GM19463 (cell line): ENCODE results near the gene TMEM170B.

Experiments used
- ATAC-seq: cut with Tn5 transposase; IDR thresholded peaks from one replicate; pipeline ENCODE4 v1.9.1; 2021; ENCODE audit warnings: mild to moderate bottlenecking, moderate library complexity; ENCODE audit not compliant: unreplicated experiment

The TMEM170B gene

DNA sequence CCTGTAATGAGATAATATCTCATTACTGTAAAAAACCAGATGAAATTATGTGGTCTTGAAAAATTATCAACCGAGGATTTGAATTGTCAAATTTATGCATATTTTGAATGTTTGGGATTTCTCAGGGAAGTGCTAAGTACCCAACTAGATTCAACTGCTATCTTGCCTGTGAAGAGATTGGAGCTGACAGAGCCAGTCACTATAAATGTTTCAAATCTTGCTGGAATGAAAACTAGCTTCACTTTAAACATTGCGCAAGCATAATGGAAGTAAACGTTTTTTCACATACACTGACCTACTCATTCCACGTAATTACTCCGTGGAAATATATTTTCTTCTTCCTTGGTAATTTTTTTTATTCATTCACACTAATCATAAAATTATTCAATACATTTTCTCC, 46.7 kb downstream of the TMEM170B start:
- no peak for ATAC-seq

GRCh38 chr6:11585426-11586016, 48.0 kb downstream of the TMEM170B start:
- ATAC-seq: no peak

- no peak for ATAC-seq
These were observed 48.6 kb downstream of the TMEM170B start for GRCh38 chr6:11586117-11586516.

- ATAC-seq: no peak
These were observed 49.0 kb downstream of the TMEM170B start for GRCh38 chr6:11586536-11586935.

- no peak for ATAC-seq
These were observed 51.7 kb downstream of the TMEM170B start for GRCh38 chr6:11589261-11589660.

DNA sequence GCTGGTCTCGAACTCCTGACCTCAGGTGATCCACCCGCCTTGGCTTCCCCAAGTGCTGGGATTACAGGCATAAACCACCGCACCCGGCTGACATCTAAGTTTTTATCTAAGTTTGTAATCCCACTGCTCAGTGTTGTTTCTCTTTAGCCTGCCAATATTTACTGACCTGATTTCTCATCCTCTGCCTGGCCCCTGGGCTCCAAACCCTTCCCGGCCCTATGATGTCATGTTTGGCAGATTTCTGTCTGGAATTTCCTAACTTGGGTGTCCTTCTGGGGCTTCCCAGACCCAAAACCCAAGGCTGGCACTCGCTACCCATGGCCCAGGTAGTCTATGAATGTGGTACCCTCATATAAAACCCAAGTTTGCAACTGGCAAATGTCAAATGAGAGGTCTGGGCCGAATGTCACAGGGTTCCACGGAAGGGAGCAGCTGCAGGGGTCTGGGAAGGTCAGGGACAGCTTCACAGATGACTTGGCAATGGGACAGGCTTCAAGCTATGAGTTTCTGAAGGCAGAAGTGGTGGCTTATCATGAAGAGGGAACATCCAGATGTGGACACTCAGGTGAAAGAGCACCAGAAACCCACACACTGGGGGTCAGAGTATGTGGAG, 54.9 kb downstream of the TMEM170B start:
- ATAC-seq: no peak

GRCh38 chr6:11593096-11593495, 55.5 kb downstream of the TMEM170B start:
- no peak for ATAC-seq

DNA sequence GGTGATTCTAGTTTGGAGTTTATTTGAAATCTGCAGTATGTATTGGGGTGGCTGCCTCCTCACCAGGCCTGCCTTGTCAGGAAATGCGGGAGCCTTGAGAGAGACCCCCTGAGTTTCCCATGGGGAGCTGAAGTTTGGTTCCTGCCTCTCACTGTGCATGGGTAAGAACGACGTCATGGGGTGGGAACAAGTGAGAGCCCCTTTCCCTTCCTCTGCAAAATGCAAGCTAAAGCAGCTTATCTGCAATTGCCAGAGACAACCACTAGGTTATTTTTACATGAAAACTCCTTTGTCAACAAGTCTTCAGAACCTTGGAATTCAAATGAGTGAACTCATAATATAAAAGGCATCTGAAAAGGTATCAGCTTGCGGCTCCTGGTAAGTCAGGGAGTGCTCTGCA, 58.4 kb downstream of the TMEM170B start:
- no peak for ATAC-seq

DNA sequence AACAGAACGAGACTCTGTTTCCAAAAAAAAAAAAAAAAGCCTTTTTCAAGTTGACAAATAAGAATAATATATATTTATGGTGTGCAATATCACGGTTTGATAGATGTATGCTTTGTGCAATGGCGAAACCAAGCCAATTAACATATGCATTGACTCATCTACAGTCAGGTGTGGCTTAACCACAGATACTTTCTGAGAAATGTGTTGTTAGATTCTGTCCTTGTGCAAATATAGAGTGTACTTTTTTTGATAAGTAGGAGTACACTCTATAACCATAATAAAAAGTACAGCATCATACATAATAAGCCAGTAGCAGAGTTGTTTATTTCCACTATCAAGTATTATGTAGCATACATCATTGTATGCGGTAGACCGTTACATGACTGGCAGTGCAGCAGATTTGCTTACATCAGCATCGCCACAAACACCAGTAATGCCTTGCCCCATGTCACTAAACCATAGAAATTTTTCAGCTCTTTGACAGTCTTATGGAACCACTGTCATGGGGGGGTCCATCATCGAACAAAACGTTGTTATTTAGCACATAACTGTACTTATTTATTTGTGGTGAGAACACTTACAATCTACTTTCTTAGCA, 59.2 kb downstream of the TMEM170B start:
- ATAC-seq: no peak

DNA sequence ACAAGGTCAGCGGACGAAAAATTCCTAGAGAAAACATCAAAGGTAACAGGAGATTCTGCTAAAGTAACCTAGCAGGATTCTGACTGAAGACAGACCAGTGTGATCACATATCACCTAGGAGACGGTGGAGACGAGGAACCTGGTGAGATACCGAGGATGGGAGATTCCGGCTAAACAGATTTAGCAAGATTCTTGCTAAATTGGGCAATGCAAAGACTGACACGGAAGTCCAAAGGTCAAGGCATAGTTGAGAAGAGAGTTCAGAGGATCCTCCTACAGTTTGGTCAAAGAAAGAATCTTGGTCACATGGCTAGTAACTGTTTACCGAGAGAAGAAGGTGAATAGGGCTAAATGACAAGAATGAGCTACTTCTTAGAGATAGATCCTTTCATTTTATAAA, 61.1 kb downstream of the TMEM170B start:
- ATAC-seq: no peak

DNA sequence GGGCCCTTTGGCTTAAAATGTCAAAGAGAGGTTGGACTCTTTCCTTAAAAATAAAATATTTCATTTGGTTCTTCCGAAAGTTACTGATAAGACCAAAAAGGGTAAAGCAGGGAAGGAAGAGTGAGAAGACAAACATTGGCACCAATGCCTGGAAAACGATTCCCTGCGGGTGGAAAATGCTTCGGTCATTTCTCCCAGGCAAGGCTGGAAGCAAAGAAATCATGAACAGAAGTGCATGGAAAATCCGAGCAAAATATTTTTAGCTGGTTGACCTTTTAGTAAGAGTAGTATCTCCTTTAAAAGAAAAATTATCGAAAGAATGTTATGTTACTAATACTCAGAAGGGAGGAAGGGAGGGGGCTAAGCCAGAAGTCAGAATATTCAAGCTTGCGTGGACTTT, 62.7 kb downstream of the TMEM170B start:
- ATAC-seq: no peak

DNA sequence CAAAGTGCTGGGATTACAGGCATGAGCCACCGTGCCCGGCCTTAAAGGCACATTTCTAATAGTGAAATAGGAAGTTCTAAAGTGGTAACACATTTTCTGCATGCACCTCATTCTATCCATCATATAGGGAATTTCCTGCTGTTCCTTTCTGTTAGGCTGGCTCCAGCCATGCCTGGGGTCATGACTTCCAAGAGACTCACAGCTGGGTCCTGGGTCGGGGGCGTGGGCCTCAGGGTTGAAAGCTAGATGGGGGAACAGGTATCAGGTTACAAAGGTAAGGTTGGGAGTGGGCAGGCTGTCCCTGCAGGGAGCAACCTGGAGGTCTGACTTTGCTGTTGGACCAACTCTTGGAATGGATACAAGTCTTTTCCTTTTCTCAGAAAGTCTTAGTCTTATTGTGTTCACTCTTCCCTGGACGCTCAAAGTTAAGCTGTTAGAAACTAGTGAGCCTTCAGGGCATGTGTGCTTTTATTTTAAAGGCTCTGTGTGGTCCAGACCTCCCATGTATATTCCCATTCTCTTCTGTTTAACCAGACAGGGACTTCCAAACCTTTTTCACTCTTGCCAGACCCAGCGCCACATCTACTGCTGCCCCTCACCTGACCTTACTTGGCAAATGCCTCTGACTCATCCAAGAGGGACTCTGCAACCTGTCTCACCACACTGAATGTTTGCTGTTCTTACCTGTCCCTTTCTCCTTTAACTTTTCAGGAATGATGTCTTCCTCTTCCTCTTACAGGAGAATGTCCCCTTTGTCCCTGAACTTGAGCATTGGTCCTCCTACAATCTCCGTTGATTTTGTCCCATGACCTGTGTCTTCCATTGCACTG, 64.4 kb downstream of the TMEM170B start:
- no peak for ATAC-seq

DNA sequence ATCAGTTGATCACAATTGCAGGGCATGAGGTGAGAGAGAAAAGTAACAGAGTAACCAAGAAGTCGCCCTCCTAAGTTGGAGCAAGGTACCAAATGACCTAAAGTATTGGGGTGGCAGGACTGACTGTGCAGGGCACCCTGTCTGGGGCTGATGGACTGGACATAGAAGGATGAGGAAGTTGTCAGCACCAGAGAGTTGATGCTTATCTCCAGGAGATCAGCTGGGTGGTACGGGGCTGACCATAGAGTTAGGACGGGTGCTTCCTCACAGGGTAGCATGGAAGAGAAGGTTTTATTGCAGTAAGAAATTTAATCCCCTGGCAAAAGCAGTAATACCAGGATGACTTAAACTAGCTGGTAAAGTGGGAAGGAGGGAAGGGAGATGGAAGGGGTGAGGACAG, 66.7 kb downstream of the TMEM170B start:
- ATAC-seq: no peak

DNA sequence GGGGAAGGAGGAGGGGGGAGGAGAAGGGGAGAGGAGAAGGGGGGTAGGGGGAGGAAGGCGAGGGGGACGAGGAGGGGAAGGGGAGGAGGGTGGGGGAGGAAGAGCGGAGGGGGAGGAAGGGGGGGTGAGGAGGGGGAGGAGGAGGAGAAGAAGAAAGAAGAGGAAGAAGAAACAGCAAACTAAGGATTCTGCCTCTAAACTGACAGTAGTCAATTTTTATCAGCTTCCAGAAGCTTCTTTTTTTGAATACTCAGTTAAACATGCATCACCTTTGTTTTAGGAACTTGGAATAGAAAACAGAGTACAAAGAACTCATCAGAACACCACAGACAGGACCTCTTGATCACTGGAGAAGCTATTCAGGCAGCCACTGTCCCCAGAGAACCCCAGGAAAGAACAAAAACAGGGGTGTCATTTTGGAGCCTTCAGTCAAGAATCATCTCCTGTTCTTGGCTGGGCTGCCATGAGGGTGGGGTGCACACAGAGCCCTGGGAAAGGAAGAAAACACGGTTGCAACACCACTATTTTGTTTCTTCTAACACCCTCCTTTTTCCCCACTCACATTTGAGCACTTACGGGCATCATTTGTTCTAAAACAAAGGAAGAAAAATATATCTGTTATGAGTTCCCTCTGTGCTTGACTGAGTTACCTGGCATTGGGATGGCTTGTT, 67.4 kb downstream of the TMEM170B start:
- no peak for ATAC-seq

DNA sequence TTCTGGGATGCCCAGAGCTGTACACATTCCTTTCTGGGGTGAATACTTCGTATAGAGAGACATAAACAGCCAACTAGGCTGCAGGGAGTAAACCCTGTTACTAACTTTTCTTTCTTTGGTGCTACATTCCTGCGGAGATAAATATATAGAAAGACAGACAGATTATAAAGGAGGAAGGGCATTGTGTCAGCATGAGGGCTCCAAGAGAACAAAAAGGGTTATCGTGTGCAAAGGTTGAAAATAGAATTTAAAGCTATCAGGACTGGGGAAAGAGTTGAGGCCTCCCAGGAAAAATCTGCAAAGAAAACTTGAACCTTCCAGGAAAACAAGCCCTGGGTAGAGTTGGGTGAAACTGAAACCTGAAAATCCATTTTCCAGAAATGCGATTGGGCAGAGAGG, 68.0 kb downstream of the TMEM170B start:
- ATAC-seq: no peak

DNA sequence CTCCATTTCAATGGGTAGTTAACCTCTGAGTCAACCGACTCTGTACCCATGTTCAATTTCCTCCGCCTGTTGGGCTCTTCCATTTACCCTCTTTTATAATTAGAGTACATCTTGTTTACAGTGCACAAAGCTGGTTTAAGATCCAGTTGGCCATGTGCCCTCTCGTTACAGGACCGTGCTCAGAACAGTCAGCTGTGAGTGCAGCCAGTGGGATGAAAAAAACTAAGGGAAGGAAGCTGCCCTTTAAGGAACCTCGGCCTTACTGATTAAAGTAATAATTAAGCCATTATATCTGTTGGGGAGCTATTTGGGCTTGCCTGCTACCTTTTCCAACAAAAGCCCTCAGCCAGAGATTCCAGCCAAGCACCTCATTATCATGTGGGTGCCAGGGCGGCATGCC, 68.8 kb downstream of the TMEM170B start:
- ATAC-seq: no peak

GRCh38 chr6:11607383-11607782, 69.8 kb downstream of the TMEM170B start:
- no peak for ATAC-seq

- no peak for ATAC-seq
These were observed 71.2 kb downstream of the TMEM170B start for GRCh38 chr6:11608600-11609323.

GRCh38 chr6:11609324-11610071, 71.9 kb downstream of the TMEM170B start:
- ATAC-seq: no peak

DNA sequence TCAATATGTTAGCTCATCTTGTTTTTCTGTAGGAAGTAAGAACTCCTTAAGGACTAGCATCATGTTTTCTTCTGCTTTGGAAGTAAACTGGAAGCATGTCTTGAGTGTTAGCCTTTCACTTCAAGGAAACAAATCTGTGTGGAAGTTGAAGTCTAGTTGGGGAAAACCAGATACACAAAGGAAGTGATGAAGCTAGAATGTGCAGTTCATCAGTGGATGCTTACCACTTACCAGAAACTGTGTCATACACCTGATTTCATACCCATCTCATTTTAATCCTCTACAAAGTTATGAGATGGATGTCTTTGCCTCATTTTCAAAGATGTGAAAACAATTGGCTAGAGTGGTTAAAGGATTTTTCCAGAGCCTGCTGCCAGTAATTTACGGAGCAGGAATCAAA, 75.8 kb downstream of the TMEM170B start:
- ATAC-seq: no peak
